Upper lobe of left lung (tissue), 4 donors: Measurements from ENCODE around the gene IFT88.

ENCODE experiments used
- EP300 ChIP-seq, 4 donors: sonication (generic); formaldehyde crosslinking; IDR thresholded peaks; one replicate each; pipeline ENCODE4 v1.5.1; 2017; ENCODE audit warnings: antibody characterized with exemption in 4 of 4, control low read depth in 2 of 4
- POLR2A ChIP-seq, 4 donors: fragments of 450-650 bp; IDR thresholded peaks; one replicate each; pipeline ENCODE4 v1.5.1; 2016 to 2017; ENCODE audit warnings: antibody characterized with exemption in 4 of 4, mild to moderate bottlenecking in 2 of 4

- TF ChIP-seq POLR2A (IDR thresholded peaks at IDR 0.05) (peak in 3 of 4 donors; percentile 37 to 80 (median 79)), EP300 (IDR thresholded peaks at IDR 0.05) (no peak)
Measured at GRCh38 chr13:20566898-20567874, at the start of gene IFT88.
